ENCODE data around the gene FBXO11.

The FBXO11 gene

GRCh38 chr2:47783486-47784351, 122.6 kb downstream of the FBXO11 start:
- FAIRE-seq: no peak

- no peak for FAIRE-seq
Observed at GRCh38 chr2:47782671-47783485, 123.4 kb downstream of the FBXO11 start, which contains the start of gene MSH6. Gene MSH6, plus strand, starts transcription at chr2:47783145. Its CDS starts 89 bp downstream, at chr2:47783234.

GRCh38 chr2:47782381-47782670, 124.0 kb downstream of the FBXO11 start:
- FAIRE-seq: no peak

GRCh38 chr2:47779426-47779790, 126.9 kb downstream of the FBXO11 start:
- FAIRE-seq: no peak

- no peak for FAIRE-seq
Observed at GRCh38 chr2:47778698-47779425, 127.4 kb downstream of the FBXO11 start.

GRCh38 chr2:47777277-47777937, 128.9 kb downstream of the FBXO11 start:
- no peak for FAIRE-seq

GRCh38 chr2:47774567-47774966, 131.7 kb downstream of the FBXO11 start:
- FAIRE-seq: no peak

GRCh38 chr2:47772343-47772742, 134.0 kb downstream of the FBXO11 start:
- FAIRE-seq: no peak

GRCh38 chr2:47771211-47771610, 135.1 kb downstream of the FBXO11 start:
- FAIRE-seq: no peak

- FAIRE-seq: no peak
Observed at GRCh38 chr2:47769318-47769717, 137.0 kb downstream of the FBXO11 start.

- FAIRE-seq: no peak
Observed at GRCh38 chr2:47767880-47768609, 138.3 kb downstream of the FBXO11 start.

GRCh38 chr2:47767497-47767844, 138.8 kb downstream of the FBXO11 start:
- no peak for FAIRE-seq

GRCh38 chr2:47751856-47752414, 154.4 kb downstream of the FBXO11 start:
- FAIRE-seq: no peak

- no peak for FAIRE-seq
Observed at GRCh38 chr2:47747878-47748277, 158.4 kb downstream of the FBXO11 start.

GRCh38 chr2:47744074-47744473, 162.2 kb downstream of the FBXO11 start:
- no peak for FAIRE-seq

- no peak for FAIRE-seq
Observed at GRCh38 chr2:47741637-47742036, 164.7 kb downstream of the FBXO11 start.

GRCh38 chr2:47741101-47741500, 165.2 kb downstream of the FBXO11 start:
- FAIRE-seq: no peak

All from islet of Langerhans (tissue), 1 donor.